GM19452 (cell line): ENCODE data around the gene LRP11.
A peak's percentile ranks its signal among the peaks of the same experiment; 100 is the strongest.
"Not testable (repeated sequence)": the region's sequence is repeated elsewhere in the genome, so short reads cannot be mapped to it uniquely, and the experiment has no call there.

Source experiments
- ATAC-seq: cut with Tn5 transposase; IDR thresholded peaks from one replicate; pipeline ENCODE4 v1.9.1; 2021; ENCODE audit not compliant: unreplicated experiment

The LRP11 gene, protein sequence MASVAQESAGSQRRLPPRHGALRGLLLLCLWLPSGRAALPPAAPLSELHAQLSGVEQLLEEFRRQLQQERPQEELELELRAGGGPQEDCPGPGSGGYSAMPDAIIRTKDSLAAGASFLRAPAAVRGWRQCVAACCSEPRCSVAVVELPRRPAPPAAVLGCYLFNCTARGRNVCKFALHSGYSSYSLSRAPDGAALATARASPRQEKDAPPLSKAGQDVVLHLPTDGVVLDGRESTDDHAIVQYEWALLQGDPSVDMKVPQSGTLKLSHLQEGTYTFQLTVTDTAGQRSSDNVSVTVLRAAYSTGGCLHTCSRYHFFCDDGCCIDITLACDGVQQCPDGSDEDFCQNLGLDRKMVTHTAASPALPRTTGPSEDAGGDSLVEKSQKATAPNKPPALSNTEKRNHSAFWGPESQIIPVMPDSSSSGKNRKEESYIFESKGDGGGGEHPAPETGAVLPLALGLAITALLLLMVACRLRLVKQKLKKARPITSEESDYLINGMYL

GRCh38 chr6:149863698-149864577 lies at the start of gene LRP11:
Gene LRP11 (minus strand): TSS chr6:149864359. CDS start chr6:149864020, 339 bp downstream.
- peak; percentile 79 for ATAC-seq

- ATAC-seq, result no peak
These were observed 49.5 kb upstream of the LRP11 start for GRCh38 chr6:149913540-149914240.

DNA sequence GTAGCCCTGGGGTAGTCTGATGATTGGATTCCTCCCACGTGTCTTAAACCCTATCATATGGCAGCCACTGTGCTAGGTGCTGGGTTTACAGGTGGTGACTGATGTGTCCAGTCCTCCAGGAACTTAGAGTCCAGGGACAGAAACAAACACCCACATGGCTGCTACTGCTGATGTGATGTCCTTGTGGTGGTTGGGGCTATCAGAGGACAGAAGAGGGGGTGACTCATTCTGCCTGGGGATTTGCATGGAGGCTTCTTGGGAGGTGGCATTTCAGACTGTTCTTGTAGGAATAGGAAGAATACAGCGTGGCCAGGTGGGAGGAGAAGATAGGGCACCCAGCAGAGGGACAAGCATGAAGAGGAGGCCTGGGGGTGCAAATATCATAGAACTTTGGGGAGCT lies 48.9 kb upstream of the LRP11 start:
- no peak for ATAC-seq

GRCh38 chr6:149912680-149913079 lies 48.5 kb upstream of the LRP11 start:
- ATAC-seq, result not testable (repeated sequence)

DNA sequence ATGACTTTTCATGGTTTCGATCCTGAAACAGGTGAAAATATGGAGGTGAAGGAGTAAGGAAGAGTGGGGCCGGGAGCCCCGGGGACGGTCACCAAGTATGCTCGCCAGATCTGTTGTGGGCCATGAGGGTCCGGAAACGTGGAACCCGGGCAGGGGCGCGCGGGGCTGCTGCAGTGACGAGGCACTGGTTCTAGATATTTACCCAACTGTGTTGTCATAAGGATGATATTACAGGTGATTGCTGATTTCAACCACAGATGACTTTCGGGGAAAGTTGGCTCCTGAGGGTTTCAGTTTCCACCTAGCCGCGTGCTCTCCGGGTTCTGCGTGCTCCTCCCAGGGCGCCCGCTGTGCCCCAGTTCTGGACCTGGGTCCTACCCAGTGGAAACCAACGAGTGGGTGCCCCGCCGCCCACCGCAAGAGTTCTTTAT lies 46.6 kb upstream of the LRP11 start:
- no peak for ATAC-seq

DNA sequence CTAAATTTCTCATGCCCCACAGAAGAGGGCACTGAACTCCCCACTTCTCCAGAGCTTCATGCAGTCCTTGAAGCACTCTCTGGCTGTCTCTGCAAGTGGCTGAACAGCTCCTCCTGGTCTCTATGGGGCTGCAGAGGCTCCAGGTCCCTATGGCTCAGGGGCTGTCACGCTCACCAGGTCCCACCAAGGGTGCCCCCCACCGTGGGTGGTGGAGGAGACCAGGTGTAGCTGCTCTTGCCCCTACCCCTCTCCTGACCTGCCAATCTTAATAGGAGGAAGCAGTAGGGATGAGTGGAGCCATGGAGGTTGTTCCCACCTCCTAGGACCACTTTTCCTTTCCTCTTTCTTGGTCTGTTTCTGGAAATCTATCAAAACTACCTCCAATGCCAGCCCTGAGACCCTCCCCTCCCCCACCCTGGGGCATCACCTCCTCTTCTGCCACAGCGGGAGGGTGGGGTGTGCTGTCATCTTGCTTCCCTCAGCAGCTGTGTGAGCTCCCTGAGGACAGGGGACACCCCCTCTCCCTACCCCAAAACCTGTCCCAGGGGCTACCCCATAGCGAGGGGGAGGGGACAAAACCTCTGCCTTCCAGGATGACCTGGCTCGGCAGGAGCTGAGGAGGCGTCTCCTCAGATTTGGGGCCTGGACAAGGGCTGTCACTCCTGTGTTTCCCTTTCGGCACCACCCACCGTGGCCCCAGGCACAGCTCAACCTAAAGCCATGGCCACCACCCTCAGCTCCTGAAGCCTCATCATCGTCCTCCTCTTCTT lies 45.7 kb upstream of the LRP11 start:
- ATAC-seq, result no peak

GRCh38 chr6:149908480-149908879 lies 44.3 kb upstream of the LRP11 start:
- ATAC-seq, result not testable (repeated sequence)

DNA sequence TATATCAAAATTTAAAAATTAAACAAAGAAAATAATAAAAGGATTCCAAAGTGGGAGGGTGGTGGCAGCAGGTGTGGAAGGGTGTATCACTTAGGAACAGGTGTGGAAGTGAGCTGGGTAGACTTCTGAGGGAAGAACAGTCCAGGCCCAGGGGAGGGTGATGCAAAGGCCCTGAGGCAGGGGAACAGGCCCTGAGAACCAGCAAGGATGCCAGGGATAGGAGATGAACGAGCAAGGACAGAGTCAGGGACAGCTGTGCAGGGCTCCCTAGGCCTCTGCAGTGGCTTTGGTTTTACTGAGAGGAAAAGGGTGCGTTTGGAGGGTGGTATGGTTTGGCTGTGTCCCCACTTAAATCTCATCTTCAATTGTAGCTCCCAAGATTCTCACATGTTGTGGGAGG lies 43.2 kb upstream of the LRP11 start:
- ATAC-seq, result no peak

GRCh38 chr6:149906405-149906804 lies 42.2 kb upstream of the LRP11 start:
- ATAC-seq, result no peak

GRCh38 chr6:149905911-149906371 lies 41.8 kb upstream of the LRP11 start:
- ATAC-seq, result no peak

- ATAC-seq, result no peak
These were observed 41.3 kb upstream of the LRP11 start for GRCh38 chr6:149905371-149905910.

- no peak for ATAC-seq
These were observed 40.7 kb upstream of the LRP11 start for GRCh38 chr6:149904661-149905370.

GRCh38 chr6:149903938-149904611 lies 39.9 kb upstream of the LRP11 start:
- no peak for ATAC-seq

DNA sequence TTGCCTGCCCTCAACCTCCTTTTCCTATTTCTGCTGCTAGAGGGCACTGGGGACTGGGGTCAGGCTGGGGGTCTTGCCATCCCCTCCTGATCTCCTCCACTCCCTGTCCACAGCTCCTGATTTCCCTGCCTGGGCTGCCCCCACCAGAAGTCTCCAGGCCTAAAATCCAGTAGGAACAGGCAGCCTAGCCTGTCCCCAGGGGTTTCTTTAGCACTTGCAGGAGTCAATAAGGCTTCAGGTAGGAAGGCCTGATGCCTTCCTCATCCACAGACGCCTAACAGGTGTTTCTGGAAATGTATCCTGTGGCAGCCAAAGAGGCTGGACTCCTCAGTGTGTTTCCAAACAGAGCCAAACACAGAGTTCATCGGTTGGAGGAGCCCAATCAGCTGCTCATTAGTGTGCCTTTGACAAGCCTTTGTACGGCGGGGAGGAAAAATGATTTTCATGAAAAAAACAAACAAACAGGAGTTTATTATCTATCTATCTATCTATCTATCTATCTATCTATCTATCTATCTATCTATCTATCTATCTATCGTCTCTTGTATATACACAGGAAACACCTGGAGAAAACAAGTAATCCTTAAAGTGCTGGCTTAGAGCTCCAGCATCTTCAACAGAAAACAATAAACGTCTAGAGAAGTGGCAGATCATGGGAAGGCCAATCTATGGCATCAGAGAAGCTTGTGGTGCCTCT lies 37.4 kb upstream of the LRP11 start:
- ATAC-seq, result no peak

GRCh38 chr6:149900620-149901443 lies 36.7 kb upstream of the LRP11 start:
- ATAC-seq, result no peak

DNA sequence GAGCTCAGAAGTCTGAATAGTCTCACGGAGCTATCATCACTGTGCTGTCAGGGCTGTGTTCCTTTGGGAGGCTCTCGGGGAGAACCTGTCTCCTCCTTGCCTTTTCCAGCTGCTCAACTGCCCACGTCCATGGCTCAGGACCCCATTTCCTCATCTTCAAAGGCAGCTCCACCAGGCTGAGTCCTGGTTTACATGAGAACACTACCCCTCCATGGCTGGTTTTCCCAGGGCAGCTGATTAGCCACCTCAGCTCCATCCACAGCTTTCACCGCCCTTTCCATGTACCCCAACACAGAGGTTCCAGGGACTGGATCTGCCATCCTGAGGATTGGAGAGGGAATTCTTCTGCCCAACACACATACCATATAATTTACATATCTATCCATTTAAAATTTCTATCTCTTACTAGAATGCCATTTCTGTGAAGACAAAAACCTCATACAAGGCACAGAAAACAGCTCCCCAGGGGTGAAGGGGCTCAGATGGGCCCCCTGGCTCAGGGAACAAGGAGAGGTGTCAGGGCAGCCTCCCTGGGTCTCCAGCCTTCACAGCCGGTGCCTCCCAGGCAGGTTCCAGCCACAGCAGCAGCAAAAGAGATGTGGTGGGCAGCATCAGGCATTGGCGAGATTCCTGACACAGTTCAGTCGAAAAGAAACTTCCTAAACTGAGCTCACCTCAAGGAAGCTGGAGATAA lies 35.9 kb upstream of the LRP11 start:
- no peak for ATAC-seq

- ATAC-seq, result no peak
These were observed 35.3 kb upstream of the LRP11 start for GRCh38 chr6:149899486-149899885.
